Measurements from ENCODE around the gene ZNF439. TPM values are rescaled to one million over a fixed set of nuclear protein-coding genes. Genes with fewer than 3 reads are reported as not detected.
"Not testable (repeated sequence)": the region's sequence is repeated elsewhere in the genome, so short reads cannot be mapped to it uniquely, and the experiment has no call there.

Gene ZNF439
- total and polyA plus RNA-seq, 4 donors, result 2.5 to 21.7 (median 8.0) TPM

GRCh38 chr19:11890634-11891033 is 42.1 kb downstream of the ZNF439 start:
- H3K27ac ChIP-seq (ENCODE audit: low read depth in 1 of 2, low read length in 1 of 2), result no peak overlapping the region
- no peak for TF ChIP-seq CTCF (IDR thresholded peaks at IDR 0.05; ENCODE audit: control extremely low read depth, extremely low read depth)
- no peak overlapping the region for H3K9ac ChIP-seq (ENCODE audit: insufficient read depth in 1 of 2, low read length in 2 of 2)
- H3K4me1 ChIP-seq (ENCODE audit: control insufficient read depth in 5 of 5, insufficient read depth in 5 of 5, low read length in 5 of 5), result peaks cover 0 to 14% (median 5%) of the 10 kb centered on the region in 5 donors
- ATAC-seq (ENCODE audit: insufficient read depth, low FRiP score) (no peak), DNase-seq (no peak)
- 94 to 96% methylated on average over 5 of the region's 5 CpGs for WGBS, 2 donors
- H3K36me3 ChIP-seq (ENCODE audit: control insufficient read depth in 4 of 4, insufficient read depth in 4 of 4, low read length in 4 of 4), result peaks cover 0 to 31% (median 11%) of the 10 kb centered on the region in 4 donors
- H3K9me3 ChIP-seq (ENCODE audit: control insufficient read depth in 4 of 4, insufficient read depth in 3 of 4, low read length in 3 of 4), result peaks cover 0 to 8% (median 3%) of the 10 kb centered on the region in 4 donors
- H3K4me3 ChIP-seq, result no peak overlapping the region
- H3K27me3 ChIP-seq (ENCODE audit: control insufficient read depth in 3 of 3, insufficient read depth in 3 of 3, low read length in 2 of 3), result no peaks in the 10 kb centered on the region

- TF ChIP-seq CTCF (IDR thresholded peaks at IDR 0.05; ENCODE audit: control extremely low read depth, extremely low read depth), result no peak
- Histone ChIP-seq H3K27ac (ENCODE audit: low read depth in 1 of 2, low read length in 1 of 2) (no peak overlapping the region), H3K36me3 (ENCODE audit: control insufficient read depth in 4 of 4, insufficient read depth in 4 of 4, low read length in 4 of 4) (peaks cover 0 to 36% (median 11%) of the 10 kb centered on the region in 4 donors), H3K9me3 (ENCODE audit: control insufficient read depth in 4 of 4, insufficient read depth in 3 of 4, low read length in 3 of 4) (peaks cover 3 to 19% (median 8%) of the 10 kb centered on the region in 4 donors), H3K27me3 (ENCODE audit: control insufficient read depth in 3 of 3, insufficient read depth in 3 of 3, low read length in 2 of 3) (no peaks in the 10 kb centered on the region), H3K4me3 (no peak overlapping the region), H3K4me1 (ENCODE audit: control insufficient read depth in 5 of 5, insufficient read depth in 5 of 5, low read length in 5 of 5) (peaks cover 0 to 2% (median 0%) of the 10 kb centered on the region in 5 donors), H3K9ac (ENCODE audit: insufficient read depth in 1 of 2, low read length in 2 of 2) (no peak overlapping the region)
- DNase-seq (no peak), ATAC-seq (ENCODE audit: insufficient read depth, low FRiP score) (no peak)
- 95 to 99% methylated on average over 6 of the region's 6 CpGs for WGBS, 2 donors
These were observed 46.3 kb downstream of the ZNF439 start for GRCh38 chr19:11894851-11895250.

DNA sequence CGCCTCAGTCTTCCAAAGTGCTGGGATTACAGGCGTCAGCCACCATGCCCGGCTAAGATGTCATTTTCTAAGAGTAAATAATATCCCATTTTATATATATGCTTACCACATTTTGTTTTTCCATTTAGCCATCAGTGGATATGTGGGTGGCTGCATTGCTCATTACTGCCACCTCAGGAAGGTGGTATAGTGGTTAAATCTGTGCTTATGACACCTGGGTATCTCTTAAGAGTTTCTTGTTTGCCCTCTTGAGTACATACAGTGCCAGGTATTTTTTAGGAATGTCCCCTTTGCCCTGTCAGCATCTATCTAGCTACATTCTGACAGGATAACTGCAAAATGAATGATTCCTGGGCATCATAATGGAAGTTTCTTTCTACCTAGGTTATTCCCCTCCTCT is 53.7 kb downstream of the ZNF439 start:
- Histone ChIP-seq H3K27me3 (ENCODE audit: control insufficient read depth in 3 of 3, insufficient read depth in 3 of 3, low read length in 2 of 3) (no peaks in the 10 kb centered on the region), H3K9ac (ENCODE audit: insufficient read depth in 1 of 2, low read length in 2 of 2) (no peak overlapping the region), H3K9me3 (ENCODE audit: control insufficient read depth in 4 of 4, insufficient read depth in 3 of 4, low read length in 3 of 4) (peaks cover 19 to 51% (median 33%) of the 10 kb centered on the region in 4 donors), H3K27ac (ENCODE audit: low read depth in 1 of 2, low read length in 1 of 2) (no peak overlapping the region), H3K36me3 (ENCODE audit: control insufficient read depth in 4 of 4, insufficient read depth in 4 of 4, low read length in 4 of 4) (peaks cover 9 to 49% (median 27%) of the 10 kb centered on the region in 4 donors), H3K4me1 (ENCODE audit: control insufficient read depth in 5 of 5, insufficient read depth in 5 of 5, low read length in 5 of 5) (no peaks in the 10 kb centered on the region), H3K4me3 (no peak overlapping the region)
- ATAC-seq (ENCODE audit: insufficient read depth, low FRiP score) (no peak), DNase-seq (no peak)
- TF ChIP-seq CTCF (IDR thresholded peaks at IDR 0.05; ENCODE audit: control extremely low read depth, extremely low read depth), result no peak
- 94 to 97% methylated on average over 3 of the region's 3 CpGs for WGBS, 2 donors

DNA sequence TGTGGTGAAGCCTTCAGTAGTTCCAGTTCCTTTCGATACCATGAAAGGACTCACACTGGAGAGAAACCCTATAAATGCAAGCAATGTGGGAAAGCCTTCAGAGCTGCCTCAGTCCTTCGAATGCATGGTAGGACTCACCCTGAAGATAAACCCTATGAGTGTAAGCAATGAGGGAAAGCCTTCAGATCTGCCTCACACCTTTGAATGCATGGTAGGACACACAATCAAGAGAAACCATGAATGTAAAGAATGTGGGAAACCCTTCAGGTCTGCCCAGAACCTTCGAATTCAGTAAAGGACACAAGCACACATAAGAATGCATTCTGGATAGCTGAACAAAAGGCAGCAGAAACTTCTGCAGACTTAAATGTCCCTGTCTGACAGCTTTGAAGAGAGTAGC is 57.4 kb downstream of the ZNF439 start:
- peaks cover 9 to 45% (median 27%) of the 10 kb centered on the region in 4 donors for H3K36me3 ChIP-seq (ENCODE audit: control insufficient read depth in 4 of 4, insufficient read depth in 4 of 4, low read length in 4 of 4)
- WGBS, 2 donors, result 95 to 96% methylated on average over 3 of the region's 3 CpGs
- no peak overlapping the region for H3K4me3 ChIP-seq
- TF ChIP-seq CTCF (IDR thresholded peaks at IDR 0.05; ENCODE audit: control extremely low read depth, extremely low read depth), result no peak
- no peaks in the 10 kb centered on the region for H3K4me1 ChIP-seq (ENCODE audit: control insufficient read depth in 5 of 5, insufficient read depth in 5 of 5, low read length in 5 of 5)
- H3K27ac ChIP-seq (ENCODE audit: low read depth in 1 of 2, low read length in 1 of 2), result no peak overlapping the region
- ATAC-seq (ENCODE audit: insufficient read depth, low FRiP score), result no peak
- H3K27me3 ChIP-seq (ENCODE audit: control insufficient read depth in 3 of 3, insufficient read depth in 3 of 3, low read length in 2 of 3), result no peaks in the 10 kb centered on the region
- peaks cover 19 to 37% (median 26%) of the 10 kb centered on the region in 4 donors for H3K9me3 ChIP-seq (ENCODE audit: control insufficient read depth in 4 of 4, insufficient read depth in 3 of 4, low read length in 3 of 4)
- no peak overlapping the region for H3K9ac ChIP-seq (ENCODE audit: insufficient read depth in 1 of 2, low read length in 2 of 2)
- DNase-seq, result no peak

- H3K9ac ChIP-seq (ENCODE audit: insufficient read depth in 1 of 2, low read length in 2 of 2); DNase-seq; H3K27ac ChIP-seq (ENCODE audit: low read depth in 1 of 2, low read length in 1 of 2); H3K4me1 ChIP-seq (ENCODE audit: control insufficient read depth in 5 of 5, insufficient read depth in 5 of 5, low read length in 5 of 5); H3K4me3 ChIP-seq; H3K27me3 ChIP-seq (ENCODE audit: control insufficient read depth in 3 of 3, insufficient read depth in 3 of 3, low read length in 2 of 3); H3K36me3 ChIP-seq (ENCODE audit: control insufficient read depth in 4 of 4, insufficient read depth in 4 of 4, low read length in 4 of 4); ATAC-seq (ENCODE audit: insufficient read depth, low FRiP score): not testable (repeated sequence)
- WGBS, 2 donors, result 96 to 100% methylated on average over 1 of the region's 1 CpG
- peaks cover 8 to 18% (median 14%) of the 10 kb centered on the region in 4 donors for H3K9me3 ChIP-seq (ENCODE audit: control insufficient read depth in 4 of 4, insufficient read depth in 3 of 4, low read length in 3 of 4)
These were observed 63.4 kb downstream of the ZNF439 start for GRCh38 chr19:11911937-11912336.

Measured in lung (tissue), 12 donors.